HG02571 (cell line): Measurements from ENCODE around the gene BTK.
"Not testable (repeated sequence)": the region's sequence is repeated elsewhere in the genome, so short reads cannot be mapped to it uniquely, and the experiment has no call there.

Source experiments
- ATAC-seq: cut with Tn5 transposase; IDR thresholded peaks from one replicate; pipeline ENCODE4 v1.9.1; 2021; ENCODE audit warnings: mild to moderate bottlenecking, moderate library complexity; ENCODE audit not compliant: unreplicated experiment

Gene BTK

DNA sequence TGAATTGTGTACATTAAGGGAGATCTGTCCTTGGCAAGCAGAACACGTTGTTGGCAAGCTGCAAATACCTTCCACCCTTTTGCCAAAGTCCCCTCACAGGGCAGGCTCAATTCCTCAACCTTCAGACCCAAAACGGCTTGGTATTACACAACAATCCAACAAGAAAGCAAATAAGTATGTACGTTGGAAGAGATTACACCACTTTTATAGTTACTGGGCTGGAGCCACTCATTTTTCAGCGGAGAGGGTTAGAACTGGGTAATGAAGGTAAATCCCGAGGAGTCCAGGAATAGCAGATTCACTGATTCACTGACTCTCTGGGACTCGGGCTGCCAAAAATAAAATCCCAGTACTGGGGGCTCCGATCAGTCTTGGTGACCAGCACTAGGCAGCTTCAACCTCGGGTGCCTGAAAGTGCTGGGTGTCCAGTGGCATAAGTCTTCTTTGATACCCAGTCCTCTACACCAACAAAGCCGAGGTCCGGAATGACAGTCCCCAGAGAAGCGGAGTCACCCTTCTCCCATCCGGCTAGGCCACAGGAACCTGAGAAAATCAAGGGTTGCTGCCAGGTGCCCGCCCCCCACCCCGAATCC is 38.0 kb downstream of the BTK start:
- ATAC-seq, result no peak

DNA sequence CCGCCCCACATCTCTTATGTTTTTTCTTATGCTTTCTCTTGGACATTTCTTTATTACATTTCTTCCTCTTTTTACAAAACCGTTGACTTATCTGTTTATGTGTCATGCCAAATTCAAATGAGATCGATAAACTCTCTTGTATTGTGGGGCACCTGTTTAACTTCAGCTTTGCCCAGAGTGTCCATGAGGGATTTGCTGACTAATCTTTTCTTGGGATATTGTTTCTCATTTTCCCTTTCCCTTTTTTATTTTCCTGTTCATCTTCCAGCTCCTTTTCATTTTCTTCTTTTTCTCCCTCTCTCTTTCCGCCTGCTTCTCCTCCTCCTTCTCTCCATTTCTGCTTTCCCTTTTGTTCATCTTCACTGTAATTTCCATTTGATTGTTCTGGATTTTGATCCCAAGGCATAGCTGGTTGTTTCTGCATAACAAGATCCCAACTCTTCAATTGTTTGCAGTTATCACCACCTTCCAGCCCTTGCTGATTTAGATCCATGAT is 48.2 kb downstream of the BTK start:
- no peak for ATAC-seq

DNA sequence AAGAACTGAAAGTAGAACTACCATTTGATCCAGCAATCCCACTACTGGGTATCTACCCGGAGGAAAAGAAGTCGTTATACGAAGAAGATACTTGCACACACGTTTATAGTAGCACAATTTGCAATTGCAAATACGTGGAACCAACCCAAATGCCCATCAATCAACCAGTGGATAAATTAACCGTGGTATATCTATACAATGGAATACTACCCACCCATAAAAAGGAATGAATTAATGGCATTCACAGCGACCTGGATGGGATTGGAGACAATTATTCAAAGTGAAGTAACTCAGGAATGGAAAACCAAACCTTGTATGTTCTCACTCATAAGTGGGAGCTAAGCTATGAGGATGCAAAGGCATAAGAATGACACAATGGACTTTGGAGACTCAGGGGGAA is 51.7 kb downstream of the BTK start:
- not testable (repeated sequence) for ATAC-seq

GRCh38 chrX:101326600-101326999 is 59.4 kb downstream of the BTK start:
- ATAC-seq, result not testable (repeated sequence)

- ATAC-seq, result no peak
Observed at GRCh38 chrX:101303790-101304189, 82.2 kb downstream of the BTK start.
